ENCODE results near the gene INKA2.

GRCh38 chr1:111720274-111720976 is 18.8 kb downstream of the INKA2 start:
- no peak for TF ChIP-seq TAF1 (IDR thresholded peaks at IDR 0.05; ENCODE audit: low read depth)
- TF ChIP-seq CTCF (IDR thresholded peaks at IDR 0.05; ENCODE audit: poor library complexity, severe bottlenecking), result no peak
- TF ChIP-seq EZH2 (IDR thresholded peaks at IDR 0.05; ENCODE audit: borderline replicate concordance, insufficient read depth, low read length, poor library complexity, severe bottlenecking), result no peak
- TF ChIP-seq POLR2AphosphoS5 (IDR thresholded peaks at IDR 0.05), result no peak
- TF ChIP-seq REST (IDR thresholded peaks at IDR 0.05; ENCODE audit: borderline replicate concordance), result no peak
- no peak for TF ChIP-seq RAD21 (conservative IDR thresholded peaks at IDR 0.05)
- no peak for TF ChIP-seq SMC3 (conservative IDR thresholded peaks at IDR 0.05; ENCODE audit: poor library complexity)

Measured in neural cell (in vitro differentiated cells).